Liver (tissue), 9 donors: ENCODE measurements around the gene ENG. TPM values are rescaled to one million over a fixed set of nuclear protein-coding genes. Genes with fewer than 3 reads are reported as not detected.

Experiments used
- DNase-seq: peaks from one replicate; pipeline ENCODE4 v3.0.0-alpha.2; 2017; ENCODE audit warnings: low spot score
- H3K27ac ChIP-seq, 2 donors: one replicate each; pipeline ENCODE4 v1.7.0; 2013; ENCODE audit warnings: inconsistent platforms in 2 of 2, low read length in 2 of 2, control low read depth in 1 of 2, low read depth in 1 of 2, mild to moderate bottlenecking in 1 of 2
- H3K27me3 ChIP-seq, 4 donors: one replicate each; pipeline versions ENCODE4 v1.6.1 to v1.7.0; 2013; ENCODE audit warnings: low read length in 3 of 4, inconsistent platforms in 1 of 4, mild to moderate bottlenecking in 1 of 4, moderate library complexity in 1 of 4; ENCODE audit not compliant: control insufficient read depth in 4 of 4, insufficient read depth in 4 of 4
- H3K36me3 ChIP-seq, 4 donors: one replicate each; pipeline versions ENCODE4 v1.6.1 to v1.7.0; 2013; ENCODE audit warnings: low read length in 3 of 4, mild to moderate bottlenecking in 3 of 4, low read depth in 1 of 4, moderate library complexity in 1 of 4; ENCODE audit not compliant: control insufficient read depth in 4 of 4, insufficient read depth in 3 of 4
- H3K4me1 ChIP-seq, 4 donors: one replicate each; pipeline versions ENCODE4 v1.6.1 to v1.7.0; 2013; ENCODE audit warnings: low read length in 3 of 4, mild to moderate bottlenecking in 3 of 4, moderate library complexity in 1 of 4; ENCODE audit not compliant: control insufficient read depth in 4 of 4, insufficient read depth in 4 of 4
- H3K4me3 ChIP-seq, 3 donors: one replicate each; pipeline versions ENCODE4 v1.6.1 to v1.7.0; 2013; ENCODE audit warnings: low read length in 3 of 3, control low read depth in 1 of 3, low read depth in 1 of 3, mild to moderate bottlenecking in 1 of 3
- H3K9ac ChIP-seq, 2 donors: one replicate each; pipeline ENCODE4 v1.7.0; 2013; ENCODE audit warnings: low read length in 2 of 2, mild to moderate bottlenecking in 2 of 2, moderate library complexity in 2 of 2, control low read depth in 1 of 2, low read depth in 1 of 2
- H3K9me3 ChIP-seq, 4 donors: one replicate each; pipeline versions ENCODE4 v1.6.1 to v1.7.0; 2013; ENCODE audit warnings: low read length in 3 of 4; ENCODE audit not compliant: control insufficient read depth in 4 of 4
- ATF3 ChIP-seq: IDR thresholded peaks from 2 replicates; pipeline ENCODE4 v1.6.1; 2016; ENCODE audit warnings: antibody characterized with exemption
- CTCF ChIP-seq: fragments of 150-350 bp; IDR thresholded peaks from 2 replicates; pipeline ENCODE4 v1.5.1; 2017; ENCODE audit warnings: improper control_type of control experiment, low read depth, low read length; ENCODE audit not compliant: missing input control
- EGR1 ChIP-seq, 2 donors: IDR thresholded peaks; 2 replicates each; pipeline ENCODE4 v1.6.1; 2016 to 2018; ENCODE audit warnings: antibody characterized with exemption in 2 of 2, low read depth in 2 of 2
- FOXA1 ChIP-seq: IDR thresholded peaks from 2 replicates; pipeline ENCODE4 v1.6.1; 2016; ENCODE audit warnings: antibody characterized with exemption
- HNF4G ChIP-seq: IDR thresholded peaks from 2 replicates; pipeline ENCODE4 v1.6.1; 2016; ENCODE audit warnings: antibody characterized with exemption
- JUND ChIP-seq, 2 donors: IDR thresholded peaks; 2 replicates each; pipeline ENCODE4 v1.6.1; 2016; ENCODE audit warnings: antibody characterized with exemption in 2 of 2
- RAD21 ChIP-seq, 2 donors: IDR thresholded peaks; 2 replicates each; pipeline ENCODE4 v1.6.1; 2016; ENCODE audit warnings: antibody characterized with exemption in 2 of 2, mild to moderate bottlenecking in 2 of 2
- REST ChIP-seq: IDR thresholded peaks from 2 replicates; pipeline ENCODE4 v1.6.1; 2016; ENCODE audit warnings: antibody characterized with exemption, mild to moderate bottlenecking
- RXRA ChIP-seq, 2 donors: IDR thresholded peaks; 2 replicates each; pipeline ENCODE4 v1.6.1; 2017 to 2018; ENCODE audit warnings: antibody characterized with exemption in 2 of 2, mild to moderate bottlenecking in 1 of 2
- SP1 ChIP-seq: IDR thresholded peaks from 2 replicates; pipeline ENCODE4 v1.6.1; 2018; ENCODE audit warnings: antibody characterized with exemption, mild to moderate bottlenecking
- WGBS: extraction: QIAGEN DNeasy Blood & Tissue Kit; methylation state at CpG from one replicate; pipeline ENCODE4 v1.1.7; 2013; 5-methylcytosine and 5-hydroxymethylcytosine counted together
- polyA plus RNA-seq, 2 donors: library from polyadenylated mRNA; stranded (reverse) in 1 of 2; unstranded in 1 of 2; fragments of 200-250 nt in 1 of 2; fragments of >200 nt in 1 of 2; fragmentation: Nextera tagmentation in 1 of 2; extraction: Ambion mirVana in 1 of 2; gene quantifications; one replicate each; pipeline versions ENCODE4 v1.2.1 to v1.2.3, GENCODE V29; 2013 to 2015
- total RNA-seq, 2 donors: library from RNA; depleted of rRNA; stranded (reverse); fragments of >200 nt; gene quantifications; one replicate each; pipeline ENCODE4 v1.2.3, GENCODE V29; 2014
- TF ChIP-seq, protein P1 (sequence below): IDR thresholded peaks from 2 replicates; pipeline ENCODE4 v1.6.1; 2016; ENCODE audit warnings: antibody characterized with exemption
- TF ChIP-seq, protein P2 (sequence below): IDR thresholded peaks from 2 replicates; pipeline ENCODE4 v1.6.1; 2016; ENCODE audit warnings: antibody characterized with exemption
- donor health status: healthy.
- donor health status: healthy.
- donor health status: healthy.
- donor health status: healthy.
- donor health status: healthy.

The ENG gene
- total and polyA plus RNA-seq, 4 donors, result 12.8 to 91.3 (median 24.2) TPM

DNA sequence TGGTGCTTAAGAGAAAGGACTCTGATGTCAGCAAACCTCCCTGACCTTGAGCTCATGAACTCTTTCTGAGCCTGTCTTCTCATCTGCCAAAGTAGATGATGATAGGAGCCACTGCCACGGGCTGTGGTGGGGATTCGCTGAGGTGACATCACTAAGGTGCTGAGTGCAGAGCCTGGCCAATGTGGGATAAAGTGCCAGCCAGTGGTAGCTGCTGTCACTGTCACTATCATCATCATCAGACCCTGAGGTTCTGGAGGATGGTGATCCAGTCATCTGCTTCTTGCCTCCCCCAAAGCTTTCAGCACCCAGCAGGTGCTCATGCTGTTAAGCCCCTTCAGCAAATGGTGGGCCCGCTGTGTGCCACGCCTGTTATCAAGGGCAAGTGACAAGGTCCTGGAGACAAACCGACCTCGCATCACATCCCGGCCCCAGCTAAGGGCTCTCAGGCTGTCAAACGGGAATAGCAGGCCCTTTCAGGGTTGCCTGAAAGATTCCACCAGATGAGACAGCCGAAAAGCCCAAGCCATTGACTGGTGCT is 45.4 kb downstream of the ENG start (continued):
- no peak for TF ChIP-seq CTCF
- no peak for TF ChIP-seq RXRA (IDR thresholded peaks at IDR 0.05)
- TF ChIP-seq, protein P1, sequence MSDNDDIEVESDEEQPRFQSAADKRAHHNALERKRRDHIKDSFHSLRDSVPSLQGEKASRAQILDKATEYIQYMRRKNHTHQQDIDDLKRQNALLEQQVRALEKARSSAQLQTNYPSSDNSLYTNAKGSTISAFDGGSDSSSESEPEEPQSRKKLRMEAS, result no peak

- no peak for TF ChIP-seq CTCF
- no peak for TF ChIP-seq REST
- TF ChIP-seq ATF3, result no peak
- no peak for TF ChIP-seq HNF4G
- TF ChIP-seq, protein P2, sequence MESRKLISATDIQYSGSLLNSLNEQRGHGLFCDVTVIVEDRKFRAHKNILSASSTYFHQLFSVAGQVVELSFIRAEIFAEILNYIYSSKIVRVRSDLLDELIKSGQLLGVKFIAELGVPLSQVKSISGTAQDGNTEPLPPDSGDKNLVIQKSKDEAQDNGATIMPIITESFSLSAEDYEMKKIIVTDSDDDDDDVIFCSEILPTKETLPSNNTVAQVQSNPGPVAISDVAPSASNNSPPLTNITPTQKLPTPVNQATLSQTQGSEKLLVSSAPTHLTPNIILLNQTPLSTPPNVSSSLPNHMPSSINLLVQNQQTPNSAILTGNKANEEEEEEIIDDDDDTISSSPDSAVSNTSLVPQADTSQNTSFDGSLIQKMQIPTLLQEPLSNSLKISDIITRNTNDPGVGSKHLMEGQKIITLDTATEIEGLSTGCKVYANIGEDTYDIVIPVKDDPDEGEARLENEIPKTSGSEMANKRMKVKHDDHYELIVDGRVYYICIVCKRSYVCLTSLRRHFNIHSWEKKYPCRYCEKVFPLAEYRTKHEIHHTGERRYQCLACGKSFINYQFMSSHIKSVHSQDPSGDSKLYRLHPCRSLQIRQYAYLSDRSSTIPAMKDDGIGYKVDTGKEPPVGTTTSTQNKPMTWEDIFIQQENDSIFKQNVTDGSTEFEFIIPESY, result no peak
- no peak for TF ChIP-seq SP1
- TF ChIP-seq JUND (IDR thresholded peaks at IDR 0.05), result no peak
- no peak for TF ChIP-seq RAD21 (IDR thresholded peaks at IDR 0.05)
- TF ChIP-seq EGR1 (IDR thresholded peaks at IDR 0.05; ENCODE audit: low read depth in 2 of 2), result no peak
- TF ChIP-seq RXRA (IDR thresholded peaks at IDR 0.05), result no peak
- TF ChIP-seq FOXA1, result no peak
- TF ChIP-seq, protein P1, result no peak
- peaks cover 11 to 37% (median 22%) of the 10 kb centered on the region in 4 donors for H3K36me3 ChIP-seq
- H3K9me3 ChIP-seq, result no peaks in the 10 kb centered on the region
- H3K4me3 ChIP-seq, result no peak overlapping the region
- H3K9ac ChIP-seq, result no peak overlapping the region
- H3K4me1 ChIP-seq, result peaks cover 15 to 35% (median 22%) of the 10 kb centered on the region in 4 donors
- 91% methylated on average over 17 of the region's 17 CpGs for WGBS
- DNase-seq, result no peak
- H3K27ac ChIP-seq, result no peak overlapping the region
- no peaks in the 10 kb centered on the region for H3K27me3 ChIP-seq
Measured at GRCh38 chr9:127808347-127809001, 46.0 kb downstream of the ENG start.
